Chondrocyte (in vitro differentiated cells): Measurements from ENCODE around the gene RCSD1. TPM values are rescaled to one million over a fixed set of nuclear protein-coding genes. Genes with fewer than 3 reads are reported as not detected.

ENCODE experiments used
- DNase-seq: peaks from one replicate; pipeline ENCODE4 v3.0.0; 2021; ENCODE audit warnings: mixed read lengths, low spot score
- H3K27ac Mint-ChIP-seq: one replicate; pipeline ENCODE4 v1.8.0; 2021; ENCODE audit warnings: mild to moderate bottlenecking, moderate library complexity, mixed read lengths; ENCODE audit not compliant: unreplicated experiment
- H3K27me3 Mint-ChIP-seq: 2 replicates; pipeline ENCODE4 v1.8.0; 2021; ENCODE audit warnings: low read depth, mixed read lengths
- H3K36me3 Mint-ChIP-seq: 2 replicates; pipeline ENCODE4 v1.8.0; 2021; ENCODE audit warnings: low read depth, mixed read lengths
- H3K4me1 Mint-ChIP-seq: 2 replicates; pipeline ENCODE4 v1.8.0; 2021; ENCODE audit warnings: low read depth, mild to moderate bottlenecking, mixed read lengths
- H3K4me3 Mint-ChIP-seq: one replicate; pipeline ENCODE4 v1.8.0; 2021; ENCODE audit warnings: mild to moderate bottlenecking, moderate library complexity, mixed read lengths; ENCODE audit not compliant: unreplicated experiment
- H3K9me3 Mint-ChIP-seq: 2 replicates; pipeline ENCODE4 v1.8.0; 2021; ENCODE audit warnings: low read depth, mixed read lengths
- total RNA-seq: library from RNA; stranded (reverse); gene quantifications from 3 replicates; pipeline ENCODE4 v1.2.1, GENCODE V29; 2021
- TF ChIP-seq, protein P1 (sequence below): fragments of 200-600 bp; sonication (generic); IDR thresholded peaks from 2 replicates; pipeline ENCODE4 v1.5.0; 2021; ENCODE audit warnings: antibody characterized with exemption, mild to moderate bottlenecking, moderate library complexity

The RCSD1 gene
- total RNA-seq, 1 donor from 2014 or later = 1.1 TPM

GRCh38 chr1:167703557-167703956 lies 73.5 kb downstream of the RCSD1 start:
- TF ChIP-seq, protein P1, sequence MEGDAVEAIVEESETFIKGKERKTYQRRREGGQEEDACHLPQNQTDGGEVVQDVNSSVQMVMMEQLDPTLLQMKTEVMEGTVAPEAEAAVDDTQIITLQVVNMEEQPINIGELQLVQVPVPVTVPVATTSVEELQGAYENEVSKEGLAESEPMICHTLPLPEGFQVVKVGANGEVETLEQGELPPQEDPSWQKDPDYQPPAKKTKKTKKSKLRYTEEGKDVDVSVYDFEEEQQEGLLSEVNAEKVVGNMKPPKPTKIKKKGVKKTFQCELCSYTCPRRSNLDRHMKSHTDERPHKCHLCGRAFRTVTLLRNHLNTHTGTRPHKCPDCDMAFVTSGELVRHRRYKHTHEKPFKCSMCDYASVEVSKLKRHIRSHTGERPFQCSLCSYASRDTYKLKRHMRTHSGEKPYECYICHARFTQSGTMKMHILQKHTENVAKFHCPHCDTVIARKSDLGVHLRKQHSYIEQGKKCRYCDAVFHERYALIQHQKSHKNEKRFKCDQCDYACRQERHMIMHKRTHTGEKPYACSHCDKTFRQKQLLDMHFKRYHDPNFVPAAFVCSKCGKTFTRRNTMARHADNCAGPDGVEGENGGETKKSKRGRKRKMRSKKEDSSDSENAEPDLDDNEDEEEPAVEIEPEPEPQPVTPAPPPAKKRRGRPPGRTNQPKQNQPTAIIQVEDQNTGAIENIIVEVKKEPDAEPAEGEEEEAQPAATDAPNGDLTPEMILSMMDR = no peak
- no peaks in the 10 kb centered on the region for H3K36me3 Mint-ChIP-seq

GRCh38 chr1:167704715-167705114 lies 74.7 kb downstream of the RCSD1 start:
- TF ChIP-seq, protein P1 = no peak
- no peak overlapping the region for H3K27ac Mint-ChIP-seq
- no peak overlapping the region for H3K4me3 Mint-ChIP-seq
- no peaks in the 10 kb centered on the region for H3K36me3 Mint-ChIP-seq
- H3K4me1 Mint-ChIP-seq = peaks cover 30% of the 10 kb centered on the region
- H3K27me3 Mint-ChIP-seq = peaks cover 2% of the 10 kb centered on the region
- DNase-seq = no peak
- no peaks in the 10 kb centered on the region for H3K9me3 Mint-ChIP-seq

More at GRCh38 chr1:167703557-167703956, 73.5 kb downstream of the RCSD1 start:
- peaks cover 25% of the 10 kb centered on the region for H3K4me1 Mint-ChIP-seq
- no peak overlapping the region for H3K4me3 Mint-ChIP-seq
- peaks cover 2% of the 10 kb centered on the region for H3K27me3 Mint-ChIP-seq
- no peak for DNase-seq
- no peaks in the 10 kb centered on the region for H3K9me3 Mint-ChIP-seq
- no peak overlapping the region for H3K27ac Mint-ChIP-seq

- Mint-ChIP-seq H3K9me3 (no peaks in the 10 kb centered on the region), H3K4me1 (peaks cover 30% of the 10 kb centered on the region), H3K27ac (no peak overlapping the region), H3K36me3 (no peaks in the 10 kb centered on the region), H3K27me3 (peaks cover 2% of the 10 kb centered on the region), H3K4me3 (no peak overlapping the region)
- no peak for DNase-seq
- TF ChIP-seq, protein P1 = no peak
Measured at GRCh38 chr1:167705250-167705649, 75.2 kb downstream of the RCSD1 start.

DNA sequence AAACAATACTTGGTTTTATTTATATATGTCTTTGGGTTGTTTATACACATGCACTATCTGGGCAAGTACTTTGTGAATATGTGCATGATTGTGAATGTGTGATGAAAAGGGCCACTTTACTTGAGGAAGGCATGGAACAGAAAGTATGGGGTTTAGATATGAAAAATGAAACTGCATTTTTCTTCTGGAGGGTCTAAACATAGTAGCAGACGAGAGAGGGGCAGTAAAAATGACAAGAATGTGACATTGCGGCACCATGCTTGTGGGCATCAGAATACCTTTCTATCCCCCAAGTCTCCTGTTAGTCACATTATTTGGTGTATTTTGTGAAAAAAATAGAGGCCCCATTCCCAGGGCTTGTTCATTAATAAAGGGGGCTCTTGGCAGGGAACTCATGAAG lies 76.3 kb downstream of the RCSD1 start:
- H3K36me3 Mint-ChIP-seq = no peaks in the 10 kb centered on the region
- H3K4me3 Mint-ChIP-seq = no peak overlapping the region
- peaks cover 2% of the 10 kb centered on the region for H3K27me3 Mint-ChIP-seq
- H3K9me3 Mint-ChIP-seq = no peaks in the 10 kb centered on the region
- no peak for DNase-seq
- no peak overlapping the region for H3K27ac Mint-ChIP-seq
- peaks cover 27% of the 10 kb centered on the region for H3K4me1 Mint-ChIP-seq
- TF ChIP-seq, protein P1 = no peak

- Mint-ChIP-seq H3K9me3 (no peaks in the 10 kb centered on the region), H3K4me3 (no peak overlapping the region), H3K27ac (no peak overlapping the region), H3K27me3 (peaks cover 2% of the 10 kb centered on the region), H3K36me3 (no peaks in the 10 kb centered on the region), H3K4me1 (peaks cover 27% of the 10 kb centered on the region)
- TF ChIP-seq, protein P1 = no peak
- DNase-seq = no peak
Measured at GRCh38 chr1:167706931-167707877, 77.2 kb downstream of the RCSD1 start.
